ENCODE results near the gene ATP1A3.

Gene ATP1A3

GRCh38 chr19:41928754-41929535 is 65.1 kb downstream of the ATP1A3 start:
- DNase-seq (ENCODE audit: low read depth in 2 of 2): no peak

DNA sequence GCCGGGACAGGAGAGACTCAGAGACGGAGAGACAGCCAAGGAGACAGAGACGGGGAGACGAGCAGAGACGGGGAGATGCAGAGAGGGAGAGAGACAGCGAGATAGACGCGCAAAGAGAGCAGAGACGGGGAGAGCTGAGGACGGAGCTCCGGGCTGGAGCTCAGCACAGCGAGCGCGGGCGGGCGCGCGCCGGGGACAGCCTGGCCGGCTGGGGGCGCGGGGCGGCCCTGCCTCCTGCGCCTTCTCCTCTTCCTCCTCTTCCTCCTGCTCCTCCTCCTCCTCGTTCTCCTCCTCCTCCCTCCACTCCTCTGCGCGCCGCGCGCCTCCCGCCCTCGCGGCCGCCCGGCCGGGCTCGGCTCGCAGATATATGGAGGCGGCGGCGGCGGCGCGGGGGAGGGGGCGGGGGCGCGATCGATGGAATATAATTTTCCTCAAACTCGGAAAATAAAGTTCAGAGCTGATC is 65.8 kb downstream of the ATP1A3 start, which contains the start of gene ERFL:
TSS of gene ERFL (minus strand) at position 229 of the 463 bp plus-strand sequence. CDS start 15,530 bp downstream, outside the sequence.
- DNase-seq (ENCODE audit: low read depth in 2 of 2): no peak

GRCh38 chr19:41927497-41928192 is 66.4 kb downstream of the ATP1A3 start:
- DNase-seq (ENCODE audit: low read depth in 2 of 2): no peak

DNA sequence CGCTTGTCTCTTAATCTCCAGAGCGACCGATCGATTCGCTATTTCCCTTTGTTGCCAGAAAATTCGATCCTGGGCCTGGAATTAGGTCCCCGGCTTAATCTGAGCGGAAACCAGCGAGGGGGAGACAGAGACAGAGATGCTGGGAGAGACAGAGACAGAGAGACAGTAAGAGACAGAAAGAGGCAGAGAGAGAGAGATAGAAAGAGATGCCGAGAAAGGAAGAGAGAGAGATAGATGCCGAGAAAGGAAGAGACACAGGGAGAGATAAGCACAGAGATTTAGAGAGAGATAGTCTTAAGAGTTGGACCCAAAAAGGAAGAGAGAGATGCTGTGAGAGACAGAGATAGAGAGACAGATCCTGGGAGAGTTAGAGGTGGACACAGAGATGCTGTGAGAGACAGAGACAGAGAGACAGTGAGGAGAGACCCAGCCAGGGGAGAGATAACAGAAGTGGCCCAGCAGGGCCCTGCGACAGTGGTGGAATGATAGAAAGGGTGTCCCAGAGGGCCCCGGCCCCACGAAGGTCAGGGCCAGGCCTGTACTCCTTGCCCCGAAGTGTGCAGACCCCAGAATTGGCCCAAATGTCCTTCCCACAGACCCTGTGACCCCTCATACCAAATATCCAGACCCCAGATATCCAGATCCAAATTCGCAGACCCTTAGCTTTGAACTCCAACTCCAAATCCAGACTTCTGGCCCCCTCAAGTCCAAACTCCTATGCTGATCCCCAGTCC is 67.1 kb downstream of the ATP1A3 start:
- DNase-seq (ENCODE audit: low read depth in 2 of 2): no peak

DNA sequence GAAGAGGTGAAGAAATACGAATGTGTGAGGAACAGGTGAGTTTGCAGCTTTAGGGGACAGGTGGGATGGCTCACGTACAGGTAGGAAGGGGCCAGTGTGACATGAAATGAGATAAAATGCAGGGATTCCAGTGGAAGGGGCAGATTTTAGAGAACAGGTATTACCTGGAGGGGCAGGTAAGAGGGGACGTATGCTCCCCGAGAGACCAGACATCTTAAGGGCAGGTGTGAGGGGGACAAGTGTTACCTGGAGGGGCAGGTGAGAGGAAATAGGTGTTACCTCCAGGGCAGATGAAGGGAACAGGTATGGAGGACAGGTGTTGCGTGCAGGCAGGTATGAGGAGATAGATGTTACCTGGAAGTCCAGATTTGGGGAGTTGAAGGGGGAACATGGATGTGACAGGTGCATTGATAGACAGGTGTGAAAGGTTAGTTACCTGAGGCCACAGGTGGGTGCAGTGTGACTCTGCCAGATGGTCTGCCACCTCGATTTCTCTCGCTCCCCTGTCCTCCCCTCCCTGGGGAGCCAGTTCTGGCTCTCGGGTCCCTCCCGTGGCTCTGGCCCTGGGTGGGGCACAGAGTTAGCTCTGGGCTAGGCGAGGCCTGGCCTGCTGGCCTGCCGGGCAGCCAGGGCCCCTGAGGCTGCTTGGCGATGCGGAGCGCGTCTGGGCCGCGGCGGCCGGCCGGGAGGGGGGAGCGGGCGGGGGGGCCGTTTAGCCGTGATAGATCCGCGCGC is 67.8 kb downstream of the ATP1A3 start:
- DNase-seq (ENCODE audit: low read depth in 2 of 2): no peak

DNA sequence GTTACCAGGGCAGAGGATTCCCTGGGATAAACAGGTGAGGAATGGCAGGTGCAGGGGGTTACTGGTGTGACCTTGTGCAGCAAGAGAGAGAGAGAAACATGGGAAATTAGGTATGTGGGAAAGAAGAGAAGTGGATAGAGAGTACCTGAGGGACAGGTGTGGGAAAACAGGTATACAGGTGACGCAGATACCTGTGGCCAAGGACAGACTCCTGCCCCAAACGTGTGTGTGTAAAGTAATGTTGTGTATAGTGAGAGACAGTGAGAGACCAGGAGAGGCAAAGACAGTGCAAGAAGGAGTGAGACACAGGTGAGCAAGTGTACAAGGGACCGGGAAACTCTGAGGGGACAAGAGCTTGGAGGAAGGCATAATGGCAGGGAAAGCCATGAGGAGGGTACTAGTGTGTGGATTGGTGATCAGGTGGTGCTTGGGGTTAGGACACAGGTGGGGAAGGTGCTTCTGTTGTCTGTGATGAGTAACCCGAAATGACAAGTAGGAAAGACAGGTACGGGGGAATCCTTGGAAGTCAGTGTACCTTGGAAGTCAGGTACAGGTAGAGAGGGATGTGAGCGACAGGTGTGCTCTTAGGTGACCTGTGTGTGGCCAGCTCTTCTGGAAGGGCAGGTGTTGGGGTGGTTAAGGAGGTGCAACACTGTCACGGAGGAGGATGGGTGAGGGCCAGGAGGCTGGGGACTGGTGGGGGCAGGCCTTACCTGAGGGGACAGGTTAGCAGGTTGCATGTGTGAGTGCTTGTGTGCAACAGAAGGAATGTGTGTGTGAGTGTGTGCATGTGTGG is 68.6 kb downstream of the ATP1A3 start:
- DNase-seq (ENCODE audit: low read depth in 2 of 2): no peak

DNA sequence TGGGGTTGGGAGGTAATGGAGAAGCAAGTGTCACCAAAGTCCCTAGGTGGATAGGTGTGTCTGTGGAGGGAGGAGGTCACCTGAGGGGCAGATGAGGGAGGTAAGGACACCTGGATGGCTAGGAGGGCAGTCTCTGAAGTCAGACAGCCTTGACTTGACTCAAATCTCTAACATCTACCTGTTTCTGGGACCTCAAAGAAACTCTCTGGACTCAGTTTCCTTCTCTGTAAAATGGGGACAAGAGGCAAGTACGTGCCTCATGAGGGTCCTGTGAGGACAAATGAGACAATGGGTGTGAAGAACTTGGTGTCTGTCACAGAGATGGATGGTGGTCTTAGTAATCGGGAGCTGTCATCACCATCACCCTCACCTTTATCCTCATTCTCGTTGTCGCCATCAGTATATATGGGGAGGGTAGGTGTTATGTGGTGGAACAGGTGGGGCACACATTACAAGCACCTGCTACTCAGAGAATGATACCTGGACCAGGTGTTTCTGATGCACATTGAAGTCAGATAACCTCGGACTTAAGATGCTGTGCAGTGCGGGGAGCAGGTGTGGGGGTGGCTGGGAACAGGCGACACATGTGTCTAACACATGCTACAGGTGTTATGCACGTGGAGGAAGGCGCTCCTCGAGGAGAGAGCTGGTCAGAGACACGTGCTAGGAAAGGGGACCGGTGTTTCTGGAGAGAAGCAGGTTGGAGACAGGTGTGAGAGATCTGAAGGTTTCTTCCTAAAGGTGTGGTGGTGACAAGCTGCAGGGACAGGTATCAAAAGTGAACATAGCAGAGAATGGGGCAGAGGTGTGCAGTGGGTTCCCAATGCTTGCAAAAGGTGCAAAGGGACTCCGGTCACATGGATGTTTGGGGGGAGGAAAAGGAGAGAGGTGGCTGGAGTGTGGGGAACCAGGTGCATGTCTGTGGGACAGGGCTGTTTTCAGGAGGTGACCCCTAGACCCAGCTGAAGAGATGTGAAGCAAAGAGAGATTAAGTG is 69.6 kb downstream of the ATP1A3 start:
- DNase-seq (ENCODE audit: low read depth in 2 of 2): no peak

GRCh38 chr19:41923045-41923788 is 70.8 kb downstream of the ATP1A3 start:
- no peak for DNase-seq (ENCODE audit: low read depth in 2 of 2)

- DNase-seq (ENCODE audit: low read depth in 2 of 2): no peak
These were observed 71.4 kb downstream of the ATP1A3 start for GRCh38 chr19:41922585-41922984.

- no peak for DNase-seq (ENCODE audit: low read depth in 2 of 2)
These were observed 72.2 kb downstream of the ATP1A3 start for GRCh38 chr19:41921577-41922576.

DNA sequence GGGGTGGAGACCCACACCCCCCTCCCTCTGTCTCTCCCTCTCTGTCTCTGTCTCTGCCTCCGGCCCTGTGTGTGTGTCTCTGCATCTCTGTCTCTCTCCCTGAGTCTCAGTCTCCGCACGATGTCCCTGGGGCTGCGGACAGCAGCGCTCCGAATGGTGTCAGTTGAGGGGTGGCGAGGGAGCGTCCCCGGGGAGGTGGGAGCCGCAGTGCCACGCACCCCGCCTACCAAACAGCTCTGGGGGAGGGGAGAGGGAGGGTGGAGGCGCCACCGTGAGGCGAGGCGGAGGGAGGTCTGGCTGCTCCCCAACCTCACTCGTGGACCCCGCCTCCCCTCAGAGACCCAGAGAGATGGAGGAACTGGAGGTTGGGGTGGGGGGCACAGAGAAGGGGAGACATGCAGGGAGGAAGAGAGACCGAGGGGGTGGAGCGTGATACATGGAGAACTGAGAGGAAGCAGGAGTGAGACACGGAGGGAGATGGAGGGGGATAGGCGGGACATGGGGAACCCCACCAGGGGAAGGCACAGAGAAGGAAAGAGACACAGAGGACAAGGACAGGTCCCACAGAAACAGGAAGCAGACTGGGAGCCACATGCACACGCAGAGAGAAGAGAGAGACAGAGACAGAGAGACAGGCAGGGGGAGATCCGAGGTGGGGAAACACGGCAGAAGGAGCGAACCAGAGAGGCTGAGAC is 73.0 kb downstream of the ATP1A3 start:
- no peak for DNase-seq (ENCODE audit: low read depth in 2 of 2)

GRCh38 chr19:41919948-41920712 is 73.9 kb downstream of the ATP1A3 start:
- DNase-seq (ENCODE audit: low read depth in 2 of 2): no peak

- DNase-seq (ENCODE audit: low read depth in 2 of 2): no peak
These were observed 75.3 kb downstream of the ATP1A3 start for GRCh38 chr19:41918653-41919244.

- no peak for DNase-seq (ENCODE audit: low read depth in 2 of 2)
These were observed 75.9 kb downstream of the ATP1A3 start for GRCh38 chr19:41918095-41918494.

DNA sequence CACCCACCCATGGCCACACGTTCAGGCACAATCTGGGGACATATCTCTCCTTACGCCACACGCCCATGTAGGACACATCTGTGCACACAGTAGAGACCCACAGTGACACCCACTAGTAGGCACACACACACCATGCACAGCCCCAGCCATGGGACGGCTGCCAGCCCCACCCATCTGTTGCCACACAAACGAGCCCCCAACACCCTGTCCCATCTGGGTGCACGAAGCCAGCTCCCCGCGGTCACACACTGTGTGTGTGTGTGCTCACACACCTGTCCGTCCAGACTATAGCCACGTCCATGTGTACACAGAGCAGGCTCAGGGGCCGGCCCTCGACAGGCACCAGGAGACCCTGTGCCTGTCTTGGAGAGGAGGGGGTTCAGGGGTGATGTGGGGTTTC is 76.4 kb downstream of the ATP1A3 start:
- no peak for DNase-seq (ENCODE audit: low read depth in 2 of 2)
